ENCODE data around the gene REV3L. TPM values are rescaled to one million over a fixed set of nuclear protein-coding genes. Genes with fewer than 3 reads are reported as not detected.

Gene REV3L
- total and polyA plus RNA-seq, 12 donors = 5.6 to 25.8 (median 13.9) TPM

DNA sequence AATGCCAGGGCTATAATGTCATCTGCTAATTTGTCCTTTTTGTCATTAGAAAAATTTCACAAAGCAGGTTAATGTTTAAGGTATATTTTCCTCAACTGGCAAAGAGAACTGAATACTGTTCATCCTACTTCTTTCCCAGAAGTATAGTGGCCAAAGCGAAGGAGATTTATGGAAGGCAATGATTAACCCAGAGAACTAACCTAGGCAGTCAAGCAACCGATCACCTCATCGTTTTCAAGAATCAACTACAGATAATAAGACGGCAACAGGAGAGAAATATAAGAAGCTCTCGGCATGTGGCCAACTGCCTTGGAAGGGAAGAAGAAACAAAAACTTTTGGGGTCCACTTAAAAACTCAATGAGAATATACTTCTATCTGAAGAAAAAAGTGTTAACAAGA is 38.2 kb downstream of the REV3L start:
- no peak overlapping the region for H3K4me3 ChIP-seq
- no peaks in the 10 kb centered on the region for H3K36me3 ChIP-seq
- peaks cover 0 to 19% (median 8%) of the 10 kb centered on the region in 9 donors for H3K4me1 ChIP-seq
- TF ChIP-seq, protein P1, sequence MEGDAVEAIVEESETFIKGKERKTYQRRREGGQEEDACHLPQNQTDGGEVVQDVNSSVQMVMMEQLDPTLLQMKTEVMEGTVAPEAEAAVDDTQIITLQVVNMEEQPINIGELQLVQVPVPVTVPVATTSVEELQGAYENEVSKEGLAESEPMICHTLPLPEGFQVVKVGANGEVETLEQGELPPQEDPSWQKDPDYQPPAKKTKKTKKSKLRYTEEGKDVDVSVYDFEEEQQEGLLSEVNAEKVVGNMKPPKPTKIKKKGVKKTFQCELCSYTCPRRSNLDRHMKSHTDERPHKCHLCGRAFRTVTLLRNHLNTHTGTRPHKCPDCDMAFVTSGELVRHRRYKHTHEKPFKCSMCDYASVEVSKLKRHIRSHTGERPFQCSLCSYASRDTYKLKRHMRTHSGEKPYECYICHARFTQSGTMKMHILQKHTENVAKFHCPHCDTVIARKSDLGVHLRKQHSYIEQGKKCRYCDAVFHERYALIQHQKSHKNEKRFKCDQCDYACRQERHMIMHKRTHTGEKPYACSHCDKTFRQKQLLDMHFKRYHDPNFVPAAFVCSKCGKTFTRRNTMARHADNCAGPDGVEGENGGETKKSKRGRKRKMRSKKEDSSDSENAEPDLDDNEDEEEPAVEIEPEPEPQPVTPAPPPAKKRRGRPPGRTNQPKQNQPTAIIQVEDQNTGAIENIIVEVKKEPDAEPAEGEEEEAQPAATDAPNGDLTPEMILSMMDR (IDR thresholded peaks at IDR 0.05) = no peak
- H3K27me3 ChIP-seq = no peaks in the 10 kb centered on the region
- no peak overlapping the region for H3K27ac ChIP-seq
- WGBS, 2 donors = 90 to 97% methylated on average over 5 of the region's 5 CpGs
- no peaks in the 10 kb centered on the region for H3K9me3 ChIP-seq
- ATAC-seq (no peak), DNase-seq (no peak)
- intact Hi-C loops (cut with DNase I) = no loop called here

DNA sequence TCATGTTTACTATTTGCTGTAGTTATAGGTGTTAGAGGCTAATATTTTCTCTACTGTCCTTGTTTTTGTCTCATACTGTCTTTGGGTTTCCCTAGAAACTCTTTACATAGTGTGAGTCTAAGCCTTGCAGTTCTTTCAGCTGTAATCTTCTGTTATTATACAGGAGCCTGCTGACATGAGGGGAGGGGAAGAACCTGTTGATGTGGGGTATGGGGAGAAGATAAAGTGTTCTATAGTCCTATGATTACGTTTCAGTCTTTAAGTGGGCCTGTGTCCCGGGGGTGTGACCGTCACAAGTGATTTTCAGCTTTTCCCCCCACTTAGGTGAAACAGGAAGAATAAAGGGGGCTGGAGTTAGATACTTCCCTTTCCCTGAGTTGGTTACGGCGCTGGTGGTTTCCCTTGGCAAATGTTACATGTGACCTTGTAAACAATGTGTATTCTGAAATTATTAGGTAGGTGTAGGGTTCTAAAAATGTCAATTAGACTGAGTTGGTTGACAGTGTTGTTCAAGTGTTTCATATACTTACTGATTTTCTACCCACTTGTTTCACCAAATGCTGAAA is 41.3 kb downstream of the REV3L start:
- intact Hi-C loops (cut with DNase I) = no loop called here
- no peak for DNase-seq
- WGBS, 2 donors = 37 to 38% methylated on average over 5 of the region's 5 CpGs
- Histone ChIP-seq H3K4me3 (no peak overlapping the region), H3K27ac (no peak overlapping the region), H3K36me3 (no peaks in the 10 kb centered on the region), H3K27me3 (no peaks in the 10 kb centered on the region), H3K9me3 (no peaks in the 10 kb centered on the region), H3K4me1 (peaks cover 0 to 16% (median 3%) of the 10 kb centered on the region in 9 donors)
- TF ChIP-seq, protein P1 (IDR thresholded peaks at IDR 0.05) = no peak
- ATAC-seq = peak in 3 of 8 donors; percentile 29 to 40 (median 33)

DNA sequence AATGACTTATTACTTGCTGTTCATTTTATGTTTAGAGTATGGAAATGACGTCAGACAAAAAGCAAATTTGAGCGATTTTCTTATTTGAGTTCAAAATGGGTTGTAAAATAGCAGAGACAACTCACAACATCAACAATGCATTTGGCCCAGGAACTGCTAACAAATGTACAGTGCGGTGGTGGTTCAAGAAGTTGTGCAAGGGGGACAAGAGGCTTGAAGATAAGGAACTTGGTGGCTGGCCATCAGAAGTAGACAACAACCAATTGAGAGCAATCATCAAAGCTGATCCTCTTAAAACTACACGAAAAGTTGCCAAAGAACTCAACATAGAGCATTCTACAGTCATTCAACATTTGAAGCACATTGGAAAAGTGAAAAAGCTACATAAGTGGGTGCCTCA is 43.8 kb downstream of the REV3L start:
- no peak for ATAC-seq
- Histone ChIP-seq H3K4me1 (peaks cover 0 to 10% (median 0%) of the 10 kb centered on the region in 9 donors), H3K36me3 (no peaks in the 10 kb centered on the region), H3K27ac (no peak overlapping the region), H3K27me3 (no peaks in the 10 kb centered on the region), H3K9me3 (peaks cover 0 to 15% (median 0%) of the 10 kb centered on the region in 11 donors), H3K4me3 (no peak overlapping the region)
- TF ChIP-seq, protein P1 (IDR thresholded peaks at IDR 0.05) = no peak
- 67 to 71% methylated on average over 4 of the region's 4 CpGs for WGBS, 2 donors
- DNase-seq = no peak
- intact Hi-C loops (cut with DNase I) = no loop called here

DNA sequence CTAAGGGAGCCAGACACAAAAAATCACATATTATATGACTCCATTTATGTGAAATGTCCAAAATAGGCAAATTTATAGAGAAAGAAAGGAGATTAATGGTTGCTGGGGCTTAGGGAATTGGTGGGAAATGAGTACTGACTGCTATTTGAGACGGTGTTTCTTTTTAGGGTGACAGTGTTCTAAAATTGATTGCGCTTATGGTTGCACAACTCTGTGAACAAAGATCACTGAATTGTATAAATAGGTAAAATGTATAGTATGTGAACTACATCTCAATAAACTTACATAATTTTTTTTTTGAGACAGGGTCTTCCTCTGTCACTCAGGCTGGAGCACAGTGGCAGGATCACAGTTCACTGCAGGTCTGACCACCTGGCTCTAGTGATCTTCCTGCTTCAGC is 45.4 kb downstream of the REV3L start:
- DNase-seq = no peak
- no peak for ATAC-seq
- H3K9me3 ChIP-seq = peaks cover 0 to 15% (median 0%) of the 10 kb centered on the region in 11 donors
- H3K27ac ChIP-seq = no peak overlapping the region
- TF ChIP-seq, protein P1 (IDR thresholded peaks at IDR 0.05) = no peak
- 98 to 99% methylated on average over 2 of the region's 2 CpGs for WGBS, 2 donors
- no peaks in the 10 kb centered on the region for H3K36me3 ChIP-seq
- peaks cover 0 to 12% (median 1%) of the 10 kb centered on the region in 9 donors for H3K4me1 ChIP-seq
- intact Hi-C loops (cut with DNase I) = no loop called here
- H3K27me3 ChIP-seq = no peaks in the 10 kb centered on the region
- no peak overlapping the region for H3K4me3 ChIP-seq
